ENCODE results near the gene PXK. TPM values are rescaled to one million over a fixed set of nuclear protein-coding genes. Genes with fewer than 3 reads are reported as not detected.
"Not testable (repeated sequence)": the region's sequence is repeated elsewhere in the genome, so short reads cannot be mapped to it uniquely, and the experiment has no call there.

The PXK gene
- polyA plus RNA-seq, 3 donors = 31.5 to 54.0 (median 52.9) TPM

- H3K9me3 Mint-ChIP-seq; H3K4me3 Mint-ChIP-seq; H3K27me3 Mint-ChIP-seq (ENCODE audit: low read depth in 3 of 3); H3K9ac ChIP-seq (ENCODE audit: insufficient read depth, low read length, poor library complexity, severe bottlenecking); H3K27me3 ChIP-seq (ENCODE audit: control insufficient read depth in 2 of 2, insufficient read depth in 2 of 2, low read length in 2 of 2); H3K27ac Mint-ChIP-seq; intact Hi-C loops (cut with micrococcal nuclease); H3K4me3 ChIP-seq (replicated peaks in 1 of 3; ENCODE audit: low read depth in 2 of 3, low read length in 3 of 3); H3K4me1 Mint-ChIP-seq; H2AFZ ChIP-seq (ENCODE audit: insufficient read depth, low read depth, low read length, poor library complexity, severe bottlenecking); H3K27ac ChIP-seq (ENCODE audit: low read depth in 1 of 2, low read length in 2 of 2); H3K4me1 ChIP-seq (ENCODE audit: control insufficient read depth in 1 of 2, insufficient read depth in 2 of 2, low read length in 2 of 2); DNase-seq; H4K20me1 ChIP-seq (ENCODE audit: insufficient read depth, low read length); H3K9me3 ChIP-seq (replicated peaks in 1 of 2; ENCODE audit: control insufficient read depth in 1 of 2, insufficient read depth in 1 of 2, low read length in 2 of 2); H3K4me2 ChIP-seq (replicated peaks; ENCODE audit: extremely low read depth, low read length, poor library complexity, severe bottlenecking); H3K79me2 ChIP-seq (ENCODE audit: insufficient read depth, low read length): not testable (repeated sequence)
- no CpG with 5 or more reads among the region's 33 CpGs for WGBS (ENCODE audit: insufficient coverage)
- H3K36me3 Mint-ChIP-seq = peaks cover 30 to 34% of the 10 kb centered on the region in 2 donors
- H3K36me3 ChIP-seq (replicated peaks in 1 of 2; ENCODE audit: control insufficient read depth in 1 of 2, insufficient read depth in 2 of 2, low read length in 2 of 2) = peaks cover 22 to 32% of the 10 kb centered on the region in 2 donors
Measured at GRCh38 chr3:58290446-58290845, 42.2 kb upstream of the PXK start.

GRCh38 chr3:58291671-58292338 lies 40.9 kb upstream of the PXK start:
- H3K9me3 ChIP-seq (replicated peaks in 1 of 2; ENCODE audit: control insufficient read depth in 1 of 2, insufficient read depth in 1 of 2, low read length in 2 of 2) = no peaks in the 10 kb centered on the region
- no peak overlapping the region for H2AFZ ChIP-seq (ENCODE audit: insufficient read depth, low read depth, low read length, poor library complexity, severe bottlenecking)
- peak overlapping the region in 1 of 7 donors; percentile 29 for H3K27ac Mint-ChIP-seq
- TF ChIP-seq CTCF (IDR thresholded peaks at IDR 0.05) = no peak
- H3K9ac ChIP-seq (ENCODE audit: insufficient read depth, low read length, poor library complexity, severe bottlenecking) = no peak overlapping the region
- no peak overlapping the region for H3K4me2 ChIP-seq (replicated peaks; ENCODE audit: extremely low read depth, low read length, poor library complexity, severe bottlenecking)
- peaks cover 25 to 26% of the 10 kb centered on the region in 2 donors for H3K36me3 Mint-ChIP-seq
- H3K79me2 ChIP-seq (ENCODE audit: insufficient read depth, low read length) = no peaks in the 10 kb centered on the region
- no peaks in the 10 kb centered on the region for H3K4me1 ChIP-seq (ENCODE audit: control insufficient read depth in 1 of 2, insufficient read depth in 2 of 2, low read length in 2 of 2)
- intact Hi-C loops (cut with micrococcal nuclease) = no loop called here
- no peak overlapping the region for H3K4me3 Mint-ChIP-seq
- H3K27me3 Mint-ChIP-seq (ENCODE audit: low read depth in 3 of 3) = peaks cover 0 to 2% (median 0%) of the 10 kb centered on the region in 3 donors
- no peak overlapping the region for H3K4me3 ChIP-seq (replicated peaks in 1 of 3; ENCODE audit: low read depth in 2 of 3, low read length in 3 of 3)
- peaks cover 0 to 7% (median 2%) of the 10 kb centered on the region in 7 donors for H3K9me3 Mint-ChIP-seq
- no peak for DNase-seq
- peaks cover 14 to 20% of the 10 kb centered on the region in 2 donors for H3K36me3 ChIP-seq (replicated peaks in 1 of 2; ENCODE audit: control insufficient read depth in 1 of 2, insufficient read depth in 2 of 2, low read length in 2 of 2)
- 83% methylated on average over 6 of the region's 9 CpGs for WGBS (ENCODE audit: insufficient coverage)
- no peak overlapping the region for H3K27ac ChIP-seq (ENCODE audit: low read depth in 1 of 2, low read length in 2 of 2)
- no peaks in the 10 kb centered on the region for H3K27me3 ChIP-seq (ENCODE audit: control insufficient read depth in 2 of 2, insufficient read depth in 2 of 2, low read length in 2 of 2)
- no peaks in the 10 kb centered on the region for H4K20me1 ChIP-seq (ENCODE audit: insufficient read depth, low read length)
- H3K4me1 Mint-ChIP-seq = no peaks in the 10 kb centered on the region
